Measurements from ENCODE around the gene RAB26.

DNA sequence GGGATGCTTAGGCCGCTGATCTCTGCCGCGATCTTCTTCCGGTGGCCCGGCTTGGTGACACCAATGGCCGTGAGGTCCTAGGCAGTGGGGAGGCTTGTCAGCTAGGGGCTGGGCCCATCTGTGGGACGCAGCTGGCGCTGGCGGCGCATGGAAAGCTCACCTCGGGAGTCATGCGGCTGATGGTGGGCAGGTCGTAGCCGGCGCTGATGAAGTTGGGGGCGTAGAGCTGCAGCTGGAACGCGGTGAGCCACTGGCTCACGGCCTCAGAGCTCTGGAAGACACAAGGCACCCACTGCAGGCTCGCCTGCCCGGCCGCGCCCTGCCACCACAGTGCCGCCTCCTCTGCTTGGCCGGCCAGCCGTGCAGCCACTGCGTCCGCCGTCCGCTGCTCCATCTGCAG is 35.2 kb downstream of the RAB26 start:
- TF ChIP-seq ZNF140 (tag by site-specific recombination; IDR thresholded peaks at IDR 0.05) (no peak), BCL11A (tag by site-specific recombination; IDR thresholded peaks at IDR 0.05; ENCODE audit: low read depth) (no peak), ZSCAN4 (tag by site-specific recombination; IDR thresholded peaks at IDR 0.05) (no peak), GLI4 (tag by site-specific recombination; IDR thresholded peaks at IDR 0.05) (no peak), ZNF214 (tag by site-specific recombination; IDR thresholded peaks at IDR 0.05; ENCODE audit: borderline replicate concordance) (no peak), ZNF792 (tag by site-specific recombination; IDR thresholded peaks at IDR 0.05) (no peak), ZNF23 (tag by site-specific recombination; IDR thresholded peaks at IDR 0.05; ENCODE audit: borderline replicate concordance) (no peak), ZFHX2 (tag by site-specific recombination; conservative IDR thresholded peaks at IDR 0.05) (no peak)
- TF ChIP-seq, protein P1, sequence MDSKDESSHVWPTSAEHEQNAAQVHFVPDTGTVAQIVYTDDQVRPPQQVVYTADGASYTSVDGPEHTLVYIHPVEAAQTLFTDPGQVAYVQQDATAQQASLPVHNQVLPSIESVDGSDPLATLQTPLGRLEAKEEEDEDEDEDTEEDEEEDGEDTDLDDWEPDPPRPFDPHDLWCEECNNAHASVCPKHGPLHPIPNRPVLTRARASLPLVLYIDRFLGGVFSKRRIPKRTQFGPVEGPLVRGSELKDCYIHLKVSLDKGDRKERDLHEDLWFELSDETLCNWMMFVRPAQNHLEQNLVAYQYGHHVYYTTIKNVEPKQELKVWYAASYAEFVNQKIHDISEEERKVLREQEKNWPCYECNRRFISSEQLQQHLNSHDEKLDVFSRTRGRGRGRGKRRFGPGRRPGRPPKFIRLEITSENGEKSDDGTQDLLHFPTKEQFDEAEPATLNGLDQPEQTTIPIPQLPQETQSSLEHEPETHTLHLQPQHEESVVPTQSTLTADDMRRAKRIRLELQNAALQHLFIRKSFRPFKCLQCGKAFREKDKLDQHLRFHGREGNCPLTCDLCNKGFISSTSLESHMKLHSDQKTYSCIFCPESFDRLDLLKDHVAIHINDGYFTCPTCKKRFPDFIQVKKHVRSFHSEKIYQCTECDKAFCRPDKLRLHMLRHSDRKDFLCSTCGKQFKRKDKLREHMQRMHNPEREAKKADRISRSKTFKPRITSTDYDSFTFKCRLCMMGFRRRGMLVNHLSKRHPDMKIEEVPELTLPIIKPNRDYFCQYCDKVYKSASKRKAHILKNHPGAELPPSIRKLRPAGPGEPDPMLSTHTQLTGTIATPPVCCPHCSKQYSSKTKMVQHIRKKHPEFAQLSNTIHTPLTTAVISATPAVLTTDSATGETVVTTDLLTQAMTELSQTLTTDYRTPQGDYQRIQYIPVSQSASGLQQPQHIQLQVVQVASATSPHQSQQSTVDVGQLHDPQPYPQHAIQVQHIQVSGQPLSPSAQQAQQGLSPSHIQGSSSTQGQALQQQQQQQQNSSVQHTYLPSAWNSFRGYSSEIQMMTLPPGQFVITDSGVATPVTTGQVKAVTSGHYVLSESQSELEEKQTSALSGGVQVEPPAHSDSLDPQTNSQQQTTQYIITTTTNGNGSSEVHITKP (tag by site-specific recombination; IDR thresholded peaks at IDR 0.05): no peak
- TF ChIP-seq, protein P2, sequence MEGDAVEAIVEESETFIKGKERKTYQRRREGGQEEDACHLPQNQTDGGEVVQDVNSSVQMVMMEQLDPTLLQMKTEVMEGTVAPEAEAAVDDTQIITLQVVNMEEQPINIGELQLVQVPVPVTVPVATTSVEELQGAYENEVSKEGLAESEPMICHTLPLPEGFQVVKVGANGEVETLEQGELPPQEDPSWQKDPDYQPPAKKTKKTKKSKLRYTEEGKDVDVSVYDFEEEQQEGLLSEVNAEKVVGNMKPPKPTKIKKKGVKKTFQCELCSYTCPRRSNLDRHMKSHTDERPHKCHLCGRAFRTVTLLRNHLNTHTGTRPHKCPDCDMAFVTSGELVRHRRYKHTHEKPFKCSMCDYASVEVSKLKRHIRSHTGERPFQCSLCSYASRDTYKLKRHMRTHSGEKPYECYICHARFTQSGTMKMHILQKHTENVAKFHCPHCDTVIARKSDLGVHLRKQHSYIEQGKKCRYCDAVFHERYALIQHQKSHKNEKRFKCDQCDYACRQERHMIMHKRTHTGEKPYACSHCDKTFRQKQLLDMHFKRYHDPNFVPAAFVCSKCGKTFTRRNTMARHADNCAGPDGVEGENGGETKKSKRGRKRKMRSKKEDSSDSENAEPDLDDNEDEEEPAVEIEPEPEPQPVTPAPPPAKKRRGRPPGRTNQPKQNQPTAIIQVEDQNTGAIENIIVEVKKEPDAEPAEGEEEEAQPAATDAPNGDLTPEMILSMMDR (tag by site-specific recombination; IDR thresholded peaks at IDR 0.05): no peak

Measured in HEK293 (cell line).